Middle frontal gyrus (tissue), 1 donor: Measurements from ENCODE around the gene GMPS.
"Not testable (repeated sequence)": the region's sequence is repeated elsewhere in the genome, so short reads cannot be mapped to it uniquely, and the experiment has no call there.

Experiments
- DNase-seq: peaks from one replicate; pipeline ENCODE4 v3.0.0-alpha.2; 2015; ENCODE audit warnings: low spot score; ENCODE audit errors: extremely low spot score

Gene GMPS

DNA sequence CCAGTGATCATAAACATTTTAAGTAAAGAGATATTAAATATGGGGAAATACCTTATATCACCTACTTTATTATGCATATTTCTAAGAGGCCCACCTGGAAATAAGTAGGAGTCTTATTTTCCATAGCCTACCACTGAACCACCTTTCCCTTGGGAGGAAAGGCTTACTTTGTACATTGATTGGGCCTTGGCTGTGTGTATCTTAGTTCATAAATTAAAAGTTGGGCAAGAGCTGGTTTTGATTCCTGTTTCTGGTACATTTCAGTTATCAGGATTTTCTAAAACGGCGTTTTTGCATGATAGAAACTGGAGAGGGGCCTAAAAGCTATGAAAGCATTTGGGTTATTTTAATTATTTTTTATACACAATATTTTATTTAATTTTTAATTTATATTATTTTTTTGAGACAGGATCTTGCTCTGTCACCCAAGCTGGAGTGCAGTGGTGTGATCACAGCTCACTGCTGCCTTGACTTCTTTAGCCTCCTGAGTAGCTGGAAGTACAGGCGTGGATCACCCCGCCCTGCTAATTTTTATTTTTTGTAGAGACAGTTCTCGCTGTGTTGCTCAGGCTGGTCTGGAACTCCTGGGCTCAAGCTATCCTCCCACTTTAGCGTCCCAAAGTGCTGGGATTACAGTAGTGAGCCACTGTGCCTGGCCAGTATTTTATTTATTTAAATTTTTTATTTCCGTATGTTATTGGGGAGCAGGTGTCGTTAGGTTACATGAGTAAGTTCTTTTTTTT lies 2.6 kb downstream of the GMPS start:
- no peak for DNase-seq

DNA sequence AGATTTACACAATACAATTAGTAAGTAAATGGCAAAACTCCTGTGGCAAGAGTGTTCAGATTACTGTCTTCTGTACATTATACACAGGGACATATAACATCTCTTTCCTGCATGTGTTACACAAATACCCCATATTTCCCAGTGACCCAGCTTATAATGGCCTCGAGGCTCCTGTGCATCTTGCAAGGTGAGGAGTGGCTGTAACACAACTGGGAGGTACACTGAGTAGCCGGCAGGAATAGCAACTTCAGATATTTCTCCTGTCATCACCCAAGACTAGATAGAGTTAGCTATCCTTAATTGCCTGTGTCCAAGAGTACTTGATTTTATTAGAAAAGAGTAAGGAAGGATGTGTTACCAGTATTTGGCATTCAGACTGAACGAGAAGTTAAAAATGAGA lies 5.6 kb downstream of the GMPS start:
- no peak for DNase-seq

DNA sequence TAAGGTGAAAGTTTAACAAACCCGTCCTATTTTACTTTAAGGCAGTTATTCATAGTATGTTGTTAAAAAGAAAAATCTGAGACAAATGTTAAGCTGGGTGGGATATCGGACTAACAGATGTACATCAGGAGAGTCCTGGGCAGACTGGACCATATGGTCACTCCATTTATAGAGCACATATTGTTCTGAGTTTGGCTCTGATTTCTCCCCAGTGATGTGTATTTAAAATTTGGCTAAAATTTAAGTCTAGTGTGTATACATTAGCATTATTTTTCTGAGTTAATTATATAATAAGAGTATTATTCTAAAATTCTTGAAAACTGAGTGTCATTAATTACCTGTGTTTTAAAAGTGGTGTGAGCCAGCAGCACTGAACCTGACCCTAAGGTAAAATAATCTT lies 6.1 kb downstream of the GMPS start:
- no peak for DNase-seq

DNA sequence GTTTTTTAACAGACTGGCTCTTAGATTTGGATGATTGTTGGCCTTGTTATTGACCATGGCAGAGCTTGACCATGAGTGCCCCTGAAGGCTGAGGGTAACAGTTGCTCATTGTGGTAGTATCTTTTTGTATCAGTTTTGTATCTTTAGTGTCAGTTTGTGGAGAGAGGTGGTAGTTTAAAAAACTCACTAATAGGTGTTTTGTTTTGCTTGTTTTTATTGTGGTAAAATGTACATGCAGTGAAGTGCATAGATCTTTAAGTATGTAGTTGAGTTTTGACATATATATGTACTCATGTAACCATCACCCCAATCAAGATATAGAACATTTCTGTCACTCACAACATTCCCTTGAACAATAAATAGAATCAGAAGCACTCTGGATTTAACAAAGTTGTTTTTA lies 9.8 kb downstream of the GMPS start:
- DNase-seq = no peak

DNA sequence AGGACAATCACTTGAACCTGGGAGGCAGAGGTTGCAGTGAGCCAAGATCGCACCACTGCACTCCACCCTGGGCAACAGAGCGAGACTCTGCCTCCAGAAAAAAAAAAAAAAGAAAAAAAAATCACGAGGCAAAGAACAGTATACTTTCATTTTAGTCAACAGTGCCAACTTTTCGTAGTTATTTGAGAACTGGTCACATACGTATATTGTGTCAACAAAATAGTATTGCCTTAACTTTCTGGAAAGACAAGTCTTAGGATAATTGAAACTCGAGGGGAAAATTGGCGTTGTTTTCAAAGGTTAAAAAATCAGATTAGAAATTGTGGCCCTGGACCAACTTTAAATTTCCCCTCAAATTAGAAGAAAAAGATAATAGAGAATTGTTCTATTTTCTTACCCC lies 13.8 kb downstream of the GMPS start:
- no peak for DNase-seq

DNA sequence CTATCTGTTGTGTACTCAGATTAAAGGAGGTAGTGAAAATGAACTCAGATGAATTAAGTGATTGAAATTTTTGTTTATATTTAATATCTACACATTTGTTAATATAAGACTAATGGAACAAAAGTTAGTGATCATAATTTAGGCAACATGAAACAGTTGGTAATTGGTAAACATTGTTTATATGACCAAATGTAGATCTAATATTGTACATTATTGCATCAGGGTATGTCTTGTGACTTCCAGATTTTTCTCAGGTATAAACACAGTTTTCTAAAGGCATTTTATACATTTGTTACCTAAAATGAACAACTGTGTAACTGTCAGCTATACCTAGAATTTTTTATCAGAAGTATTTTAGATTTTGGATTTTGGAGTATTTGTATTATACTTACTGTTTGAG lies 14.8 kb downstream of the GMPS start:
- no peak for DNase-seq

GRCh38 chr3:155886348-155886747 lies 15.9 kb downstream of the GMPS start:
- DNase-seq = not testable (repeated sequence)

GRCh38 chr3:155886915-155887314 lies 16.5 kb downstream of the GMPS start:
- no peak for DNase-seq

DNA sequence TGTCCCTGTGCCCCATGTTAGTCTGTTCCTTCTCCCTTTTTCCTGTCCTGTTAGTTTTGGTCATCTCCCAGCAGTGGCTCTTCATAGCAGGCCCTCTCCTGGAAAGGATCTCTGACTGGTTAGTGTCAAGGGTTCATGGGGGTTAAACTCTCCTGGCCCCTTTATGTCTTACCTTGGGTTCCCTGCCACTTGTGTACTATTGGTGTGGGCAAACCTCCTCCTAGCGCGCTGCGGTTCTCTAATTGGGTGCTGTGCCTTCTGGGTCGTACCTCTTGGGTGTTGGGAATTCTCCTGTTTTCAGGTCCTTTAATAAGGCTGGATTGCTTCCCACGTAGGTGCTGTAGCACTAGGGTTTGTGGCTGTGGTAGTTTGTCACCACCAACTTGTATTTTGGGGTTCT lies 18.8 kb downstream of the GMPS start:
- no peak for DNase-seq

- DNase-seq = no peak
Measured at GRCh38 chr3:155889952-155890351, 19.5 kb downstream of the GMPS start.

- DNase-seq = no peak
Measured at GRCh38 chr3:155890671-155891190, 20.3 kb downstream of the GMPS start.

DNA sequence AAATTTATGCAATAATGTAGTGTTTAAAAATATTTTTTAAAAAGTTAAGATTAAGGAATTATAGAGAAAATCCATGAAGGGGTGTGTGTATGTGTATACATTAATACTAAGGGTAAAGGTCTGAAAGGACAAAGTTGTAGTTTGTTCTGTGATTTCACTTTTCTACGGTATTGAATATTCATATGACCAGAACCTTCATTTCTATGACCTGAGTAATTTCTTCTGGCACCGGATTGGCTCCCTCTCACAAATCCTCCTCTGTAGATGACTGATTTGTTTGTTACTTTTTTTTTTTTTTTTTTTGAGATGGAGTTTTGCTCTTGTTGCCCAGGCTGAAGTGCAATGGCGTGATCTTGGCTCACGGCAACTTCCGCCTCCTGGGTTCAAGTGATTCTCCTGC lies 20.9 kb downstream of the GMPS start:
- DNase-seq = no peak

DNA sequence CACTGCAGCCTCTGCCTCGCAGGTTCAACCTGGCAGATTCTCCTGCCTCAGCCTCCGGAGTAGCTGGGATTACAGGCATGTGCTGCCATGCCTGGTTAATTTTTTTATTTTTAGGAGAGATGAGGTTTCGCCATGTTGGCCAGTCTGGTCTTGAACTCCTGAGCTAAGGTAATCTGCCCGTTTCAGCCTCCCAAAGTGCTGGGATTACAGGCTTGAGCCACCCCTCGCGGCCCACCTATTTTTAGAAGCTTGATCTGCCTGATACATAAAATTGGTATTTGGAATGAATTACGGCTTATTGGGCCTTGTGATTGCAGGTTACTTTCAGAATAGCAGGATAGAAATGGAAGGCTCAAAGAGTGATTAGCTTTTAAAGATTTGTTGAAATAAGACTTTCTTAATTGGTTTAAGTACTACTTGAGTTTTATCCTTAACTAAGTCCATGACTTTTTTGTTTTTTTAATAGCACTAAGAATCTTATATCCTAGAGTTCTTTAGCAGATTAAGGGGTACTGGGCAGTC lies 25.0 kb downstream of the GMPS start:
- no peak for DNase-seq

DNA sequence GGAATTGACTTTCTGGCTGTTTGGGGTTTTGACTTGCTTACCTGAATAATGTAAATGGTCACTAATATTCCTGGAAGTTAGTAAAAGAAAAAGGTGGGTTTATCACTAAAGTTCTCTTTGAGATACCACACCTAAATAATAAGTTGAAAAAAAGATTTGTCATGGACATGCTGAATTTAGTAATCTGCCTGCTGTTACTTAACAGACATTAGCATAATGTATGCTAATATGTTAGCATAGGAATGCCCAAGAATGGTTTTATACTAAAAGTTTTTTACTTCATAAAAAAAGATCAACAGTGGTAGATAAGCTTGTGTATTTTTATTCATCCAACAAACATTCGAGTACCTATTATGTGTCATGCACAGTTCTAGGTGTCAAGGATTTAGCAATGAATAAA lies 36.5 kb downstream of the GMPS start:
- no peak for DNase-seq

- no peak for DNase-seq
Measured at GRCh38 chr3:155908086-155908485, 37.6 kb downstream of the GMPS start.

DNA sequence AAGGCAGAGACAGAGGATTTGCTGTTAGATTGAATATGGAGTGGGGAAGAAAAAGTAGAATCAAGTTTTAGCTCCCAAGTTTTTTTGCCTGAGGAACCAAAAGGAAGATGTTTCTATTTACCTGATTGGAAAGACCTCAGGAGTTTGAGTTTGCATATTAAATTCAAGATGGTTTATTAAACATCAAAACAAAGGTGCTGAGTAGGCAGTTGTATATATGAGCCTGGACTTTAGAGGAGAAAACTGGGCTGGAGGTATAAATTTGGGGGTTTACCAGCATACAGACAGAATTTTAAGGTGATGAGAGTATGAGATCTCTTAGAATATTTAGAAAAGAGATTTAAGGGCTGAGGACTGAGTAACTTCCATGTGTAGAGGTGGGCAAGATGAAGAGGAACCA lies 38.2 kb downstream of the GMPS start:
- no peak for DNase-seq

GRCh38 chr3:155912090-155912489 lies 41.6 kb downstream of the GMPS start:
- no peak for DNase-seq

DNA sequence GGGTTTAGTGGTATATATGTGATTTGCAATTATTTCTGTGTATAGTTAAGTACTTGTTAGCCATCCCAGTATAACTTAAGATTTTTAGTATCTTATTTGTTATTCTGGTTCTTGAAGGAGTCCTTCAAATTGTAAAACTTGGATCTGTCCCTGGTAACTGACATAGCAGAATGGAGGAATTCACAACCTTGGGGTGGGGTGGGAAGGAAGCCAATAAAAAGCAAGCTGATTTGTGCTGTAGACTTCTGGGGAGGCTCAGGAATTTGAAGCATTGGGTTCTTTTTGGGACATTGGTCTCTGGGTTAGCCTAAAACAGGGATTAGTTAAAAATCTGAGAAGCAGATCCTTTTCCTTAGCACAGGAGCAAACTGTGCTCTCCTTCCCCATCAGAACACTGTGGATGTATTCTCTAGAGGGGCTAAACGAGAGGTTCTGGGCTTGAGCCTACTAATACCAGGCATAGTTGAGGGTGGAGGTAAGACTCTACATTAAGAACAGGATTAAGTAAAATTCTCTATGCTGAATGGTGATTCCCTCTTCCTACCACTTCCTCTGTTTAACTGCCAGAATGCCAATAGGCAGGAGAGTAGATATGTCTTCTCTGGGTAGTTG lies 42.2 kb downstream of the GMPS start:
- DNase-seq = no peak

GRCh38 chr3:155917781-155918180 lies 47.3 kb downstream of the GMPS start:
- no peak for DNase-seq

- no peak for DNase-seq
Measured at GRCh38 chr3:155919728-155920127, 49.3 kb downstream of the GMPS start.

DNA sequence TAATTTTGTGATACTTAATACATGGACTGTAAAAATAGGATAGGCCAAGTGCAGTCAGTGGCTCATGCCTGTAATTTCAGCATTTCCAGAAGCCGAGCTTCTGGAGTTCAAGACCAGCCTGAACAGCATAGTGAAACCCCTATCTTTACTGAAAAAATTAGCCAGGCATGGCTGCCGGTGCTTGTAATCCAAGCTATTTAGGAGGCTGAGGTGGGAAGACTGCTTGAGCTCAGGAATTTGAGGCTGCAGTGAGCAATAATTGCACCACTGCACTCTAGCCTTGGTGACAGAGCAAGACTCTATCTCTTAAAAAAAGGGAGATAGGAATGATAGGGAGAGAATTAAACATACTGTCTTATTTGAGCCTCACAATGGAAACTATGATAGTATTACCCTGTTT lies 51.0 kb downstream of the GMPS start:
- DNase-seq = no peak

DNA sequence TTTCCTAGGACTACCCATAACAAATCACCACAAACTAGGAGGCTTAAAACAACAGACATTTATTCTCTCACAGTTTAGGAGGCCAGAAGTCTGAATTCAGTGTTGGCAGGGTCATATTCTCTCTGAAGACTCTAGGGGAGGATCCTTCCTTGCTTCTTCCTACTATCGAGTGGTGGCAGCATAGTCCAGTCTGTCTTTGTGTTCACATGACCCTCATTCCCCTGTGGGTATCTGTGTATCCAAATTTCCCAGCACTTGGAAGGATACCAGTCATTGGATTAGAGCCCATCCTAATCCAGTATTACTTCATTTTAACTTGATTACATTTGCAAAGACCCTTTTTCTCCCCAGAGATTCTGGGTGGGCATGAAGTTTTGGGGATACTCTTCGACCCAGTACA lies 63.8 kb downstream of the GMPS start:
- DNase-seq = no peak

DNA sequence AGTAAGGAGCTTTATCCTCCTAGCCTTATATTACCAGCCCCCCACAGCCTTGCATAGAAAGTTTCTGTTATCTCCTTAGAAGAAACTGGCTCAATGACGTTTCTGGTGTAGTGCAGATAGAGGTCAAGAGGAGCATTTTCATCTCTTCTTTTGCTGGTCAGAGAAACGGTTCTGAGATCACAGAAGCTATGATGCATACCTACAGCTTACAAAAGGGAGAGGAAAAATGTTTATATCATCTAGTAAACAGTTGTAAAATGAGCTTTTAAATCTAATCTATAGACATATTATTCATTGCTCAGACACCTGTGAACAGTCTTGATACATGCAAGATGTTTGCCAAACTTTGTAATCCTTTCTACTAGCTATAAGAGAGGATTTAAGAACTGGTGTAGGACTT lies 68.0 kb downstream of the GMPS start:
- no peak for DNase-seq
